ENCODE results near the gene CDA. TPM values are rescaled to one million over a fixed set of nuclear protein-coding genes. Genes with fewer than 3 reads are reported as not detected.
A peak's percentile ranks its signal among the peaks of the same experiment; 100 is the strongest.

The CDA gene
- total and polyA plus RNA-seq, 2 of the 8 experiments (the other 6 are each of a cell fraction or from before 2014, with no cell fraction given), result 4.4 to 11.3 TPM

- TF ChIP-seq RNF2 (IDR thresholded peaks at IDR 0.05; ENCODE audit: borderline replicate concordance, low read depth, low read length, missing control alignments, poor library complexity, severe bottlenecking), result no peak
- peak; percentile 40; the same call in 1 of the 2 replicates for TF ChIP-seq PHF8 (conservative IDR thresholded peaks at IDR 0.05; ENCODE audit: low read depth, low read length)
These were observed 44.5 kb downstream of the CDA start, which contains the start of gene PINK1 (continued) for GRCh38 chr1:20633190-20634064.

All from H1 (cell line).